ENCODE data around the gene GPR26. TPM values are rescaled to one million over a fixed set of nuclear protein-coding genes. Genes with fewer than 3 reads are reported as not detected.

GPR26 gene
- polyA plus RNA-seq, 1 of the 3 experiments (the other 2 are of a cell fraction): not detected

DNA sequence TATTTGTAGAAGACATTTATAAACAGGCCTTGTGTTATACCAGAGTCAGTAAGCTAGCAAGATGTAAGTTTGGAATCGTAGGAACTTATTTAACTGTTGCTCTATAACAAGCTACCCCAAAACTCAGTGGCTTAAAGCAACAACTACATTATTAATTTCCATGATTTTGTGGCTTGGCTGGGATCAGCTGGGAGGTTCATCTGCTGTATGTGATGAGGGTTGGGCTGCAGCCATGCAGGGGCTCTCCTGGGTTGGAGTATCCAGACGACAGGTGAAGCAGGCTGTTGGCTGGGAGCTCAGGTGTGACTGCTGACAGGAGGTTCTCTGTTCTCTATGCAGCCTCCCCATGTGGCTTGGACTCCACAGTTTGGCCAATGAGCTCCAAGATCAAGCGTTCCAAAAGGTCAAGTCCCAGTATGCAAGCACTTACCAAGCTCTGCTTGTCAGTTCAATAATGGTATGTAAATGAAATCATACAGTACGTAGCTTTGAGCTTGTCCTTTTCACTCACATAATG is 52.4 kb downstream of the GPR26 start:
- no peak overlapping the region for H3K9ac ChIP-seq
- H3F3A ChIP-seq (replicated peaks; ENCODE audit: insufficient read depth): no peaks in the 10 kb centered on the region
- H4K20me1 ChIP-seq (ENCODE audit: insufficient read depth): no peaks in the 10 kb centered on the region
- H3K27me3 ChIP-seq (ENCODE audit: insufficient read depth): no peaks in the 10 kb centered on the region
- H3K27ac ChIP-seq (ENCODE audit: low read depth in 2 of 2, low read length in 1 of 2): no peak overlapping the region
- POLR2A ChIA-PET: interaction anchor here (1.2 kb wide), 1 partner anchor 24 kb away, joined by 4 read pairs; no protein-coding TSS in a partner anchor
- H3K4me1 ChIP-seq (ENCODE audit: control insufficient read depth in 1 of 2, insufficient read depth in 2 of 2, low read depth in 1 of 2, low read length in 1 of 2): no peaks in the 10 kb centered on the region
- H3K4me3 ChIP-seq (ENCODE audit: low read depth in 2 of 2, low read length in 1 of 2): no peak overlapping the region
- H3K9me3 ChIP-seq: no peaks in the 10 kb centered on the region
- TF ChIP-seq NFIC (IDR thresholded peaks at IDR 0.05; ENCODE audit: borderline replicate concordance) (no peak), FOSL2 (IDR thresholded peaks at IDR 0.05; ENCODE audit: borderline replicate concordance, low read depth) (no peak), EZH2phosphoT487 (IDR thresholded peaks at IDR 0.05; ENCODE audit: borderline replicate concordance, low read depth) (no peak), GABPA (IDR thresholded peaks at IDR 0.05; ENCODE audit: low read depth) (no peak), YY1 (IDR thresholded peaks at IDR 0.05; ENCODE audit: low read depth) (no peak), GATA2 (CRISPR knock-in tag; IDR thresholded peaks at IDR 0.05) (no peak), TEAD4 (IDR thresholded peaks at IDR 0.05; ENCODE audit: borderline replicate concordance, insufficient read depth) (no peak), JUND (IDR thresholded peaks at IDR 0.05) (no peak), SIN3A (IDR thresholded peaks at IDR 0.05; ENCODE audit: borderline replicate concordance, low read depth, low read length) (no peak), RCOR1 (IDR thresholded peaks at IDR 0.05; ENCODE audit: low read length) (no peak), CHD2 (IDR thresholded peaks at IDR 0.05; ENCODE audit: low read length, partially characterized antibody) (no peak)
- TF ChIP-seq, protein P1, sequence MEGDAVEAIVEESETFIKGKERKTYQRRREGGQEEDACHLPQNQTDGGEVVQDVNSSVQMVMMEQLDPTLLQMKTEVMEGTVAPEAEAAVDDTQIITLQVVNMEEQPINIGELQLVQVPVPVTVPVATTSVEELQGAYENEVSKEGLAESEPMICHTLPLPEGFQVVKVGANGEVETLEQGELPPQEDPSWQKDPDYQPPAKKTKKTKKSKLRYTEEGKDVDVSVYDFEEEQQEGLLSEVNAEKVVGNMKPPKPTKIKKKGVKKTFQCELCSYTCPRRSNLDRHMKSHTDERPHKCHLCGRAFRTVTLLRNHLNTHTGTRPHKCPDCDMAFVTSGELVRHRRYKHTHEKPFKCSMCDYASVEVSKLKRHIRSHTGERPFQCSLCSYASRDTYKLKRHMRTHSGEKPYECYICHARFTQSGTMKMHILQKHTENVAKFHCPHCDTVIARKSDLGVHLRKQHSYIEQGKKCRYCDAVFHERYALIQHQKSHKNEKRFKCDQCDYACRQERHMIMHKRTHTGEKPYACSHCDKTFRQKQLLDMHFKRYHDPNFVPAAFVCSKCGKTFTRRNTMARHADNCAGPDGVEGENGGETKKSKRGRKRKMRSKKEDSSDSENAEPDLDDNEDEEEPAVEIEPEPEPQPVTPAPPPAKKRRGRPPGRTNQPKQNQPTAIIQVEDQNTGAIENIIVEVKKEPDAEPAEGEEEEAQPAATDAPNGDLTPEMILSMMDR (IDR thresholded peaks at IDR 0.05): no peak
- TF ChIP-seq, protein P2, sequence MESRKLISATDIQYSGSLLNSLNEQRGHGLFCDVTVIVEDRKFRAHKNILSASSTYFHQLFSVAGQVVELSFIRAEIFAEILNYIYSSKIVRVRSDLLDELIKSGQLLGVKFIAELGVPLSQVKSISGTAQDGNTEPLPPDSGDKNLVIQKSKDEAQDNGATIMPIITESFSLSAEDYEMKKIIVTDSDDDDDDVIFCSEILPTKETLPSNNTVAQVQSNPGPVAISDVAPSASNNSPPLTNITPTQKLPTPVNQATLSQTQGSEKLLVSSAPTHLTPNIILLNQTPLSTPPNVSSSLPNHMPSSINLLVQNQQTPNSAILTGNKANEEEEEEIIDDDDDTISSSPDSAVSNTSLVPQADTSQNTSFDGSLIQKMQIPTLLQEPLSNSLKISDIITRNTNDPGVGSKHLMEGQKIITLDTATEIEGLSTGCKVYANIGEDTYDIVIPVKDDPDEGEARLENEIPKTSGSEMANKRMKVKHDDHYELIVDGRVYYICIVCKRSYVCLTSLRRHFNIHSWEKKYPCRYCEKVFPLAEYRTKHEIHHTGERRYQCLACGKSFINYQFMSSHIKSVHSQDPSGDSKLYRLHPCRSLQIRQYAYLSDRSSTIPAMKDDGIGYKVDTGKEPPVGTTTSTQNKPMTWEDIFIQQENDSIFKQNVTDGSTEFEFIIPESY (IDR thresholded peaks at IDR 0.05; ENCODE audit: borderline replicate concordance, low read depth): no peak
- TF ChIP-seq, protein P3, sequence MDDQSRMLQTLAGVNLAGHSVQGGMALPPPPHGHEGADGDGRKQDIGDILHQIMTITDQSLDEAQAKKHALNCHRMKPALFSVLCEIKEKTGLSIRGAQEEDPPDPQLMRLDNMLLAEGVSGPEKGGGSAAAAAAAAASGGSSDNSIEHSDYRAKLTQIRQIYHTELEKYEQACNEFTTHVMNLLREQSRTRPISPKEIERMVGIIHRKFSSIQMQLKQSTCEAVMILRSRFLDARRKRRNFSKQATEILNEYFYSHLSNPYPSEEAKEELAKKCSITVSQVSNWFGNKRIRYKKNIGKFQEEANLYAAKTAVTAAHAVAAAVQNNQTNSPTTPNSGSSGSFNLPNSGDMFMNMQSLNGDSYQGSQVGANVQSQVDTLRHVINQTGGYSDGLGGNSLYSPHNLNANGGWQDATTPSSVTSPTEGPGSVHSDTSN (IDR thresholded peaks at IDR 0.05): no peak
- TF ChIP-seq, protein P4, sequence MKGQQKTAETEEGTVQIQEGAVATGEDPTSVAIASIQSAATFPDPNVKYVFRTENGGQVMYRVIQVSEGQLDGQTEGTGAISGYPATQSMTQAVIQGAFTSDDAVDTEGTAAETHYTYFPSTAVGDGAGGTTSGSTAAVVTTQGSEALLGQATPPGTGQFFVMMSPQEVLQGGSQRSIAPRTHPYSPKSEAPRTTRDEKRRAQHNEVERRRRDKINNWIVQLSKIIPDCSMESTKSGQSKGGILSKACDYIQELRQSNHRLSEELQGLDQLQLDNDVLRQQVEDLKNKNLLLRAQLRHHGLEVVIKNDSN (IDR thresholded peaks at IDR 0.05; ENCODE audit: borderline replicate concordance, low read depth): no peak
- no peak overlapping the region for H3K4me2 ChIP-seq
- CTCF ChIA-PET: interaction anchor here (1.3 kb wide), 1 partner anchor 22 kb away, joined by 3 read pairs; no protein-coding TSS in a partner anchor
- H2AFZ ChIP-seq (ENCODE audit: low read depth): no peak overlapping the region
- 5% methylated on average over 3 of the region's 4 CpGs for WGBS (ENCODE audit: low lambda C conversion rate)
- DNase-seq: no peak
- no peaks in the 10 kb centered on the region for H3K36me3 ChIP-seq (replicated peaks in 1 of 2; ENCODE audit: control insufficient read depth in 1 of 2, insufficient read depth in 2 of 2, low read length in 1 of 2)
- no peaks in the 10 kb centered on the region for H3K9me2 ChIP-seq
- H3K79me2 ChIP-seq (ENCODE audit: insufficient read depth): no peaks in the 10 kb centered on the region
